HCT116 (cell line): ENCODE measurements around the gene PTPRS.

Experiments
- POLR2A ChIP-seq: IDR thresholded peaks from 2 replicates; pipeline ENCODE4 v1.7.0; 2011; ENCODE audit warnings: borderline replicate concordance; ENCODE audit not compliant: insufficient read depth, insufficient read length; ENCODE audit errors: extremely low read depth
- TF ChIP-seq, protein P1 (sequence below), 3 experiments: fragments of 200-600 bp in 1 of 3; sonication (generic) in 1 of 3; IDR thresholded peaks in 2 of 3; conservative IDR thresholded peaks in 1 of 3; 2 replicates each; pipeline ENCODE4 v1.5.1; 2012 to 2017; ENCODE audit warnings: low read depth in 2 of 3, low read length in 2 of 3, antibody characterized with exemption in 1 of 3, borderline replicate concordance in 1 of 3, control low read depth in 1 of 3, mild to moderate bottlenecking in 1 of 3, mixed read lengths in 1 of 3, mixed run types in 1 of 3, moderate library complexity in 1 of 3; ENCODE audit not compliant: insufficient read depth in 1 of 3

GRCh38 chr19:5313307-5313706, 27.3 kb downstream of the PTPRS start:
- TF ChIP-seq, protein P1, sequence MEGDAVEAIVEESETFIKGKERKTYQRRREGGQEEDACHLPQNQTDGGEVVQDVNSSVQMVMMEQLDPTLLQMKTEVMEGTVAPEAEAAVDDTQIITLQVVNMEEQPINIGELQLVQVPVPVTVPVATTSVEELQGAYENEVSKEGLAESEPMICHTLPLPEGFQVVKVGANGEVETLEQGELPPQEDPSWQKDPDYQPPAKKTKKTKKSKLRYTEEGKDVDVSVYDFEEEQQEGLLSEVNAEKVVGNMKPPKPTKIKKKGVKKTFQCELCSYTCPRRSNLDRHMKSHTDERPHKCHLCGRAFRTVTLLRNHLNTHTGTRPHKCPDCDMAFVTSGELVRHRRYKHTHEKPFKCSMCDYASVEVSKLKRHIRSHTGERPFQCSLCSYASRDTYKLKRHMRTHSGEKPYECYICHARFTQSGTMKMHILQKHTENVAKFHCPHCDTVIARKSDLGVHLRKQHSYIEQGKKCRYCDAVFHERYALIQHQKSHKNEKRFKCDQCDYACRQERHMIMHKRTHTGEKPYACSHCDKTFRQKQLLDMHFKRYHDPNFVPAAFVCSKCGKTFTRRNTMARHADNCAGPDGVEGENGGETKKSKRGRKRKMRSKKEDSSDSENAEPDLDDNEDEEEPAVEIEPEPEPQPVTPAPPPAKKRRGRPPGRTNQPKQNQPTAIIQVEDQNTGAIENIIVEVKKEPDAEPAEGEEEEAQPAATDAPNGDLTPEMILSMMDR (IDR thresholded peaks at IDR 0.05 in 2 of 3, conservative IDR thresholded peaks at IDR 0.05 in 1 of 3; ENCODE audit: borderline replicate concordance in 1 of 3, insufficient read depth in 1 of 3, low read depth in 2 of 3, low read length in 2 of 3) = no peak
- TF ChIP-seq POLR2A = no peak
